Activated CD4-positive, alpha-beta T cell treated with anti-CD3 and anti-CD28 coated beads for 24 hours (primary cell): ENCODE results near the gene TRIM14.
"Not testable (repeated sequence)": the region's sequence is repeated elsewhere in the genome, so short reads cannot be mapped to it uniquely, and the experiment has no call there.

Source experiments
- DNase-seq, 2 donors: peaks; one replicate each; pipeline ENCODE4 v3.0.0-alpha.2; 2020; ENCODE audit warnings: low read depth in 2 of 2

The TRIM14 gene

GRCh38 chr9:98083566-98084183 lies 35.3 kb downstream of the TRIM14 start:
- no peak for DNase-seq

GRCh38 chr9:98083061-98083501 lies 35.9 kb downstream of the TRIM14 start:
- DNase-seq, result no peak

GRCh38 chr9:98081477-98082219 lies 37.4 kb downstream of the TRIM14 start:
- DNase-seq, result peak in 1 of 2 donors; percentile 30

GRCh38 chr9:98080780-98081179 lies 38.2 kb downstream of the TRIM14 start:
- no peak for DNase-seq

GRCh38 chr9:98080326-98080725 lies 38.7 kb downstream of the TRIM14 start:
- DNase-seq, result no peak

- DNase-seq, result no peak
Measured at GRCh38 chr9:98078895-98079294, 40.1 kb downstream of the TRIM14 start.

- DNase-seq, result not testable (repeated sequence)
Measured at GRCh38 chr9:98076514-98076890, 42.5 kb downstream of the TRIM14 start.

GRCh38 chr9:98075332-98075805 lies 43.7 kb downstream of the TRIM14 start:
- no peak for DNase-seq

- DNase-seq, result peak; percentile 54 to 56
Measured at GRCh38 chr9:98074115-98074990, 44.7 kb downstream of the TRIM14 start.

- DNase-seq, result no peak
Measured at GRCh38 chr9:98071737-98072136, 47.3 kb downstream of the TRIM14 start.

- DNase-seq, result no peak
Measured at GRCh38 chr9:98070704-98071103, 48.3 kb downstream of the TRIM14 start.

- DNase-seq, result no peak
Measured at GRCh38 chr9:98069551-98069950, 49.5 kb downstream of the TRIM14 start.

- no peak for DNase-seq
Measured at GRCh38 chr9:98067184-98067583, 51.8 kb downstream of the TRIM14 start.

- DNase-seq, result no peak
Measured at GRCh38 chr9:98066235-98066634, 52.8 kb downstream of the TRIM14 start.

- no peak for DNase-seq
Measured at GRCh38 chr9:98064623-98065392, 54.2 kb downstream of the TRIM14 start.

GRCh38 chr9:98062161-98062560 lies 56.9 kb downstream of the TRIM14 start:
- DNase-seq, result no peak

GRCh38 chr9:98057138-98057799 lies 61.8 kb downstream of the TRIM14 start:
- peak in 1 of 2 donors; percentile 12 for DNase-seq

GRCh38 chr9:98056269-98057137 lies 62.5 kb downstream of the TRIM14 start, which contains the start of gene NANS:
NANS (plus strand) TSS chr9:98056732; CDS start chr9:98056809, 77 bp downstream.
- peak; percentile 87 to 93 for DNase-seq

GRCh38 chr9:98054376-98054951 lies 64.6 kb downstream of the TRIM14 start:
- no peak for DNase-seq
